HEK293 (cell line): ENCODE results near the gene ATXN1L.

Source experiments
- MZF1 ChIP-seq: fragments of 450-650 bp; formaldehyde crosslinking; IDR thresholded peaks from 2 replicates; pipeline ENCODE4 v1.5.1; 2017; ENCODE audit warnings: missing biosample characterization, missing genetic modification characterization, borderline replicate concordance
- YY1 ChIP-seq: fragments of 450-650 bp; formaldehyde crosslinking; IDR thresholded peaks from 2 replicates; pipeline ENCODE4 v1.5.1; 2018; ENCODE audit warnings: missing biosample characterization, missing genetic modification characterization
- ZFP3 ChIP-seq: fragments of 450-650 bp; formaldehyde crosslinking; IDR thresholded peaks from 2 replicates; pipeline ENCODE4 v1.5.1; 2016; ENCODE audit warnings: low read depth, missing biosample characterization, missing genetic modification characterization
- ZNF121 ChIP-seq: fragments of 450-650 bp; formaldehyde crosslinking; IDR thresholded peaks from 2 replicates; pipeline ENCODE4 v1.5.1; 2016; ENCODE audit warnings: missing biosample characterization, missing genetic modification characterization
- ZNF138 ChIP-seq: fragments of 450-650 bp; formaldehyde crosslinking; IDR thresholded peaks from 2 replicates; pipeline ENCODE4 v1.5.1; 2016; ENCODE audit warnings: missing biosample characterization, missing genetic modification characterization, borderline replicate concordance
- ZNF211 ChIP-seq: fragments of 450-650 bp; formaldehyde crosslinking; IDR thresholded peaks from 2 replicates; pipeline ENCODE4 v1.5.1; 2016; ENCODE audit warnings: low read depth, missing biosample characterization, missing genetic modification characterization
- ZNF274 ChIP-seq, 2 experiments: fragments of 200-500 bp in 1 of 2; fragments of 450-650 bp in 1 of 2; sonication (Bioruptor generic) in 1 of 2; formaldehyde crosslinking in 1 of 2; IDR thresholded peaks; 2 replicates each; pipeline versions ENCODE4 v1.5.1 to v1.6.1; 2014 to 2016; ENCODE audit warnings: borderline replicate concordance in 1 of 2, inconsistent platforms in 1 of 2, low read length in 1 of 2, missing biosample characterization in 1 of 2, missing genetic modification characterization in 1 of 2
- ZNF324 ChIP-seq: fragments of 450-650 bp; formaldehyde crosslinking; IDR thresholded peaks from 2 replicates; pipeline ENCODE4 v1.5.1; 2016; ENCODE audit warnings: missing biosample characterization, missing genetic modification characterization
- TF ChIP-seq, protein P1 (sequence below): fragments of 450-650 bp; formaldehyde crosslinking; IDR thresholded peaks from 2 replicates; pipeline ENCODE4 v1.5.1; 2016; ENCODE audit warnings: missing biosample characterization, missing genetic modification characterization

GRCh38 chr16:71899171-71899570 is 53.4 kb downstream of the ATXN1L start:
- no peak for TF ChIP-seq ZFP3
- TF ChIP-seq, protein P1, sequence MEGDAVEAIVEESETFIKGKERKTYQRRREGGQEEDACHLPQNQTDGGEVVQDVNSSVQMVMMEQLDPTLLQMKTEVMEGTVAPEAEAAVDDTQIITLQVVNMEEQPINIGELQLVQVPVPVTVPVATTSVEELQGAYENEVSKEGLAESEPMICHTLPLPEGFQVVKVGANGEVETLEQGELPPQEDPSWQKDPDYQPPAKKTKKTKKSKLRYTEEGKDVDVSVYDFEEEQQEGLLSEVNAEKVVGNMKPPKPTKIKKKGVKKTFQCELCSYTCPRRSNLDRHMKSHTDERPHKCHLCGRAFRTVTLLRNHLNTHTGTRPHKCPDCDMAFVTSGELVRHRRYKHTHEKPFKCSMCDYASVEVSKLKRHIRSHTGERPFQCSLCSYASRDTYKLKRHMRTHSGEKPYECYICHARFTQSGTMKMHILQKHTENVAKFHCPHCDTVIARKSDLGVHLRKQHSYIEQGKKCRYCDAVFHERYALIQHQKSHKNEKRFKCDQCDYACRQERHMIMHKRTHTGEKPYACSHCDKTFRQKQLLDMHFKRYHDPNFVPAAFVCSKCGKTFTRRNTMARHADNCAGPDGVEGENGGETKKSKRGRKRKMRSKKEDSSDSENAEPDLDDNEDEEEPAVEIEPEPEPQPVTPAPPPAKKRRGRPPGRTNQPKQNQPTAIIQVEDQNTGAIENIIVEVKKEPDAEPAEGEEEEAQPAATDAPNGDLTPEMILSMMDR (tag by site-specific recombination): no peak
- no peak for TF ChIP-seq ZNF274 (IDR thresholded peaks at IDR 0.05; ENCODE audit: low read length)
- TF ChIP-seq ZNF274 (tag by site-specific recombination; IDR thresholded peaks at IDR 0.05; ENCODE audit: borderline replicate concordance): no peak
- TF ChIP-seq MZF1 (tag by site-specific recombination): no peak
- TF ChIP-seq ZNF211 (tag by site-specific recombination): no peak
- TF ChIP-seq ZNF138 (tag by site-specific recombination): no peak
- no peak for TF ChIP-seq ZNF324
- no peak for TF ChIP-seq YY1 (tag by site-specific recombination)
- TF ChIP-seq ZNF121 (tag by site-specific recombination): no peak
